Measurements from ENCODE around the gene CHCHD6.

- TF ChIP-seq, protein P1, sequence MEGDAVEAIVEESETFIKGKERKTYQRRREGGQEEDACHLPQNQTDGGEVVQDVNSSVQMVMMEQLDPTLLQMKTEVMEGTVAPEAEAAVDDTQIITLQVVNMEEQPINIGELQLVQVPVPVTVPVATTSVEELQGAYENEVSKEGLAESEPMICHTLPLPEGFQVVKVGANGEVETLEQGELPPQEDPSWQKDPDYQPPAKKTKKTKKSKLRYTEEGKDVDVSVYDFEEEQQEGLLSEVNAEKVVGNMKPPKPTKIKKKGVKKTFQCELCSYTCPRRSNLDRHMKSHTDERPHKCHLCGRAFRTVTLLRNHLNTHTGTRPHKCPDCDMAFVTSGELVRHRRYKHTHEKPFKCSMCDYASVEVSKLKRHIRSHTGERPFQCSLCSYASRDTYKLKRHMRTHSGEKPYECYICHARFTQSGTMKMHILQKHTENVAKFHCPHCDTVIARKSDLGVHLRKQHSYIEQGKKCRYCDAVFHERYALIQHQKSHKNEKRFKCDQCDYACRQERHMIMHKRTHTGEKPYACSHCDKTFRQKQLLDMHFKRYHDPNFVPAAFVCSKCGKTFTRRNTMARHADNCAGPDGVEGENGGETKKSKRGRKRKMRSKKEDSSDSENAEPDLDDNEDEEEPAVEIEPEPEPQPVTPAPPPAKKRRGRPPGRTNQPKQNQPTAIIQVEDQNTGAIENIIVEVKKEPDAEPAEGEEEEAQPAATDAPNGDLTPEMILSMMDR (IDR thresholded peaks at IDR 0.05), result no peak
- no peak for TF ChIP-seq POLR2A (IDR thresholded peaks at IDR 0.05)
Observed at GRCh38 chr3:126870608-126871210, 166.7 kb downstream of the CHCHD6 start.
